A172 (cell line): ENCODE measurements around the gene CFAP20DC. TPM values are rescaled to one million over a fixed set of nuclear protein-coding genes. Genes with fewer than 3 reads are reported as not detected.

Experiments used
- DNase-seq: peaks from one replicate; pipeline ENCODE4 v3.0.0-alpha.2; 2015; ENCODE audit warnings: low spot score
- total RNA-seq: library from RNA; depleted of rRNA; stranded (reverse); fragments of >200 nt; shearing (Covaris generic); gene quantifications from 2 replicates; pipeline ENCODE4 v1.2.3, GENCODE V29; 2014

The CFAP20DC gene
- total RNA-seq, 1 experiment from 2014 or later: 6.5 TPM

DNA sequence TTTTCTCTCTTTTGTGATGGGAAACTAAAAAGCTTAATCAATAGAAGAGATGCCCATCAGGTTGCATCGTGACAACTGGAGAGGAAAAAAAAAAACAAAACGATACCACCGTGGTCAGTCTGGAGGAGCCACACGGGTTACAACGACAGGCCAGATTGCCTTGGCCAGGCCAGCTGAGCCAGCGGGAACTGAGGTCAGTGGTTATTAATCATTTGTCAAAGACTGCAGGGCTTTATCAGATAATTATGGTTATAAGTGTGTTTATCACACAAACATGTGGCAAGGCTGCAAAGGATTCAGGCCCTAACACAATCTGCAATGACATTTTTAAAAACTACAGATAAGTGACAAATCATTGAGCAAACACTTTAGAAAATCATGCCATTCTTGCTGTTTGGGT, 248.3 kb downstream of the CFAP20DC start:
- no peak for DNase-seq

DNA sequence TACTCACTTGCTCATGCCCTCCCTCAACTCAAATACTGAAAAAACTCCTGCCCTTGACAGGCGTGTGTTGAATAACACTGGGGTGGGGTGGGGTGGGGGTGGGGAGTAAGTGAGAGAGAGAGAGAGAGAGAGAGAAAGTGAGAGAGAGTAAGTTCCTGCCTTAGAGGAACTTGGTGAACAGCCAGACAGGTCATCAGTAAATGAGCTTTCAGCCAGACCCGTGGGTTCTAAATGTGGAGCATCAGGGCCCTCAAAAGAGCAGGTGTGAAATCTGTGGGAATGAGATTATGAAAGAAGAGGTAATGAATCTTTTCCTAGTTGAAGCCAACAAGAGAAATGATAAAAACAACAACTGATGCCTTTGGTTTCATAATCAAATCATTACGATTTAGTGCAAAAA, 248.9 kb downstream of the CFAP20DC start:
- DNase-seq: no peak

DNA sequence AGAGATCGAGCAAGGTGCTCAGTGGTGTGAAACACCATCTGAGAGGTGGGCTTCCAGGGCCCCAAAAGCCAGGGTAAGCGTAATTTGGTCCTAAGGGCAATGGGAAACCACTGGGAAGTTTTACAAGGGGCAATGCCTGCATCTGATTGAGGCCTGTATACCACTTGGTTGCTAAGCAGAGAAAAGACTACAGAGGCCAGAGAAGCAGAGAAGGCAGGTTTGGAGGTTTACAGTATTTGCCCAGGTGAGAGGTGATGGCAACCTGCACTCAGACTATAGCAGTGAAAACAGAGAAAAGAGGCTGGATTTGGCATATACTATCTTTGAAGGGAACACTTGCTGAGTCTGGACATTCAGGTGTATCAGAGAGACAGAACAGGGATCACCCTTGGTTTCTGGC, 249.8 kb downstream of the CFAP20DC start:
- DNase-seq: no peak

DNA sequence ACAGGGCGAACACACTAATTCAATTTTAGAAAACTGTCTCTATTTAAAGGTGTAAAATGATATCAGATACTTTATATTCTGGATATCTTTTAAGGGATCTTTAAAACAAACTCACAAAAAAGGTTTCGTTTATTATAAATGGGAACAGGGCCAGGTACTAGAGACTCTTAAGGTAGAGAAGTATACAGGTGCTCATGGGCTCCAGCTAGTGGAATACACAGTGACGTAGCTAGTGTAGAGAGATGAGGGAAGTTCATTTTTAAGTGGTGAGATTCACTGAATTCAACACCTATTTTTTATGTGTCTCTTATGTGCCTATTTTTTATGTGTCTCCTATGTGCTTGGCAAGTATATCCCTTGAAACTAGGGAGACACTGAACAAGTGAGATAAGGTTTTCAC, 250.6 kb downstream of the CFAP20DC start:
- DNase-seq: no peak

DNA sequence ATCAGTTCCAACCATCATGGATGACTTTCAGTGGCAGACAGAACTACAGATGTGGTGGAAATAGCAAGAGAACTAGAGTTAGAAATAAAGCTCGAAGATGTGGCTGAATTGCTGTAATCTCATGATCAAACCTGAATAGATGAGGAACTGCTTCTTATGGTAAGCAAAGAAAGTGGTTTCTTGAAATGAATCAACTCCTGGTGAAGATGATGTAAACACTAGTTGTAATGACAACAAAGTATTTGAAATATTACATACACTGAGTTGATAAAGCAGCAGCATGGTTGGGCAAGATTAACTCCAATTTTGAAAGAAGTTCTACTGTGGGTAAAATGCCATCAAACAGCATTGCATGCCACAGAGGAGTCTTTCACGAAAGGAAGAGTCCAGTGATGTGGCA, 251.5 kb downstream of the CFAP20DC start:
- DNase-seq: no peak

DNA sequence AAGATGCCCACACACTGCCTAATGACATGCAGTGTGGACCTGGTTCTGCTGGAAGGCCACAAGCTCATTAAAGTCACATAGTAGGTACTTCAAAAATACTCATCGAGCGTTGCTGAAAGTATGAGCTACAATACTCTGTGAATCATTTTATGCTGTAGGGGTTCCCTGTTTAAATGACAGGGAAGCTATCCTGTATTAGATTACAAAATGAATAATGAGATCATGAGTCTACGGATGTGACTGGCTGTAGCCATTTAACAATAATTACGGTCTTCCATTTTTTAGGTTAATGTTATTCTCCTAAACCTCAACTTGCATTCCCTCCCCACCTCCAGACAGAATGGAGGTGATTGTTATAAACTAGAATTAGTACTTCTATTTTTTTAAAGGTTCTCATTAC, 255.1 kb downstream of the CFAP20DC start:
- no peak for DNase-seq

DNA sequence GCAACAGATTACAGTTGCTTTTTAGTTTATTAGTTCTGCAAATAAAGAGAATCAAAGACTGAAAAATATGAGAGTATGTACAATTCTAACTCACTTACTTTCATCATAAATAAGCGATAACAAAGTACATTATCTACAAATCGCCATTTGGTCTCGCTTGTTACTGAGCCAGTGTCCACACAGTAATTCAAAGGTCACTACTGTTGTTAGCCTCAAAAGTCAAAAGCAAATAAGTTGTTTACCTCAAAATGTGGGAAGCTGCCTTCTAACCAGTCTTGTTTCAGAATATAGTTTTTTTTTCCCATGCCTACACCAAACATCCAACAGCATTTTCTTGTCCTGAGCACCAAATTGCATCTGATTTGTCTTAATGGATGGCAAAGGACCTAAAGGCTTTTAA, 255.9 kb downstream of the CFAP20DC start:
- DNase-seq: no peak

DNA sequence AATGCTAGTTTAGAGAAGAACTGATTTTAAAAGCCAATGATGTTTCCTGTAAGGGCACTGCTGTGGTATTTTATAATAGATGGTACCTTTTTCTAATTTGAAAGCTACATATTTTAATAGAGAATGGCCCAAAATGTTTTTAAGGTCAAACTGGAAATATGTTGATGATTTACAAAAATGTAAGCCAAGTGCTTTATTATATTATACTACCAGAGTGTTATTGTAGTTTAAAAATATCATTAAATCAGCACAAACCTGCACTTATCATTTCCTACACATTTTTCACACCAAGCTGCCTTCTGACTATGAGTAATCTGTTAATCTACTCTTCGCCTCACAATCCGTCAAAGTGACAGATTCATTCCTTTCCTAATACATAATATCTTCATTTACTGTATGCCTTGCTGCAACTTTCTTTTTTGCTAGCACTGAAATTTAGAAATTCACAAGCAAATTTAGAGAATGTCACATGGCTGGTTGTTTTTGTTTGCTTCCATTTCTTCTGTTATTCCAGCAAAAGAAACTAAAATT, 256.8 kb downstream of the CFAP20DC start:
- peak; percentile 11 for DNase-seq

DNA sequence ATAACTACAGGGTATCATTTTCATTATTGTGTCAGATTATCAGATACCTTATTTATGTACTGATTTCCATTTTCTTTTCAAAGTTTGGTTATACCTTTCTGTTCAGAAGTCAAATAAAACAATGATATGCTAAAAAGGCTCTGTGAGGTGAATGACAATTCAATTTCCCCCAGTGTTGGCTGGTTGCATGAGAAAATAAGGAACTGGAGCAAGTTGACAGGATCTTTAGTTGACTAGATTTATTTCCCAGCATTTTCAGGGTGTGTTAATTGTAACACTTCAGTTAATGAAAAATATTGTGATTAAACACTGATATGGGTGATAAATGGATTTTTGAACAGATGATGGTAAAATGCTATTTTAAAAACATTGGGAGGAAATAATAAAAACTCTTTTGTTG, 260.4 kb downstream of the CFAP20DC start:
- DNase-seq: no peak

DNA sequence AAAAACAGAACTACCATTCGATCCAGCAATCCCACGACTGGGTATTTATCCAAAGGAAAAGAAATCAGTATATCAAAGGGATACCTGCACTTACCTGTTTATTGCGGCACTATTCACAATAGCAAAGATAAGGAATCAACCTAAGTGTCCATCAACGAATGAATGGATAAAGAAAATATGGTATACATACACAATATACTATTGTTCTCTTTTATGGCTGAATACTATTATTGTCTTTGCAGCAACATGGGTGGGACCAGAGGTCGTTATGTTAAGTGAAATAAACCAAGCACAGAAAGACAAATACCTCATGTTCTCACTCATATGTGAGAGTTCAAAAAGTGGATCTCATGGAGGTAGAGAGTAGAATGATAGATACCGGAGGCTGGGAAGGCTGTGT, 264.9 kb downstream of the CFAP20DC start:
- no peak for DNase-seq

DNA sequence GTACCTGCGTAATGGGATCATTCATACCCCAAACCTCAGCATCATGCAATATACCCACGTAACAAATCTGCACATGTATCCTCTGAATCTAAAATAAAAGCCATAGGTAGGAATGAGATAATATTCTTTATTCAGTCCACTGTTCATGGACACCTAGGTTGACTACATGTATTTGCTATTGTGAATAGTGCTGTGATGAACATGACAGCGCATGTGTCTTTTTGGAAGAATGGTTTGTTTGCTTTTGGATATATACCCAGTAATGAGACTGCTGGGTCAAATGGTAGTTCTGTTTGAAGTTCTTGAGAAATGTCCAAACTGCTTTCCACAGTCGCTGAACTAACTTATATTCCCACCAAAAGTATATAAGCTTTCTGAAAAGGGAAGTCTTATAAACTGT, 265.4 kb downstream of the CFAP20DC start:
- no peak for DNase-seq

DNA sequence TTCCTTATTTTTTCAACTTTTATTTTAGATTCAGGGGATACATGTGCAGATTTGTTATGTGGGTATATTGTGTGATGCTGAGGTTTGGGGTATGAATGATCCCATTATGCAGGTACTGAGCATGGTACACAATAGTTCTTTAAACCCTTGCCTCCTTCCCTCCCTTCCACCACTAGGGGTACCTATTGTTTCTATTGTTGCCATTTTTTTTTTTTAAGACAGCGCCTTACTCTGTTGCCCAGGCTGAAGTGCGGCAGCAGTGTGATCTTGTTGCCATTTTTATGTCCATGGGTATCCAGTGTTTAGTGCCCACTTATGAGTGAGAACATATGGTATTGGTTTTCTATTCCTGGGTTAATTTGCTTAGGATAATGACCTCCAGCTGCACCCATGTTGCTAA, 266.0 kb downstream of the CFAP20DC start:
- DNase-seq: no peak

DNA sequence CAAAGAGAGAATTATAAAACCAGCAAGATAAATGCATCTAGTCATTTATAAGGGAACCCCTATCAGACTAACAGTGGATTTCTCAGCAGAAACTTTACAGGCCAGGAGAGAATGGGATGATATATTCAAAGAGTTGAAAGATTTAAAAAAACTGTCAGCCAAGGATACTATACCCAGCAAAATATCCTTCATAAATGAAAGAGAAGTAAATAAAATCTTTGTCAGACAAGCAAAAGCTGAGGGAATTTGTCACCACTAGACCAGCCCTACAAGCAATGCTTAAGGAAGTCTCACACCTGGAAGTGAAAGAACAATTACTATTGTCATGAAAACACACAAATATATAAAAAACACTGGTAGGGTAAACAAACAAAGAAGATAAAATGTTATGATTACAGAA, 269.9 kb downstream of the CFAP20DC start:
- no peak for DNase-seq

DNA sequence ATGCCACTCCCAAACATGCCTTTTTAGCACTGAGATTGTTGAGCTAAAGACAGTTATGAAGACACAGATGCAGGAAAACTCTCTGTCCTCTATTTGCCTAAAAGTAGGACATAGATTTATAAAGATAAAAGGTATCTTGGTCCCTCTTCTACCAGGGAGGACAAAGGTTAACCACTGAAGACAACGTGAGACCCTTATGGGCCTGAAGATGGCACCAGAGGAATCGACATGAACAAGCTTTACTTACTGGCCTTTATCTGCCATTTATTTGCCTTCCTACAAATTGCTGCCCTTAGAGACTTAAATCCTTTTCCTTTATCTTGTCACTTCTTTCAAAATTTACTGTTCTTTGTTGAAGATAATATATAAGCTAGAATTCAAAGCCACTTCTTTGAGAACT, 273.6 kb downstream of the CFAP20DC start:
- no peak for DNase-seq

DNA sequence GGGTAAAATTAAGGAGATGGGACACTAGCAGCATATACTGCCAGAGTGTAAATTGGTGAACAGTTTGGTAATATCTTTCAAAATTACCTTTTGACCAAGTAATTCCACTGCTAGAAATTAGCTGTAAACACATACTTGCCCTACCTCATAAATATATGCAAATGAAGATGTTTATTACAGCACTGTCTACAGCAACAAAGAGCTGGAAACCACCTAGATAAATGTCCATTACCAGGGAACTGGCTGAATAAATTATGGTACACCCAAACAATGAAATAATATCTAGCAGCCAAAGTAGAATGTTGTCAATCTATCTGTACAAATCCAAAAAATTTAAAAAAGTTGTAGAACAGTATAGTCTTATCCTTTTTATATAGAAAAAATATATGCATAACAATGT, 277.4 kb downstream of the CFAP20DC start:
- no peak for DNase-seq

DNA sequence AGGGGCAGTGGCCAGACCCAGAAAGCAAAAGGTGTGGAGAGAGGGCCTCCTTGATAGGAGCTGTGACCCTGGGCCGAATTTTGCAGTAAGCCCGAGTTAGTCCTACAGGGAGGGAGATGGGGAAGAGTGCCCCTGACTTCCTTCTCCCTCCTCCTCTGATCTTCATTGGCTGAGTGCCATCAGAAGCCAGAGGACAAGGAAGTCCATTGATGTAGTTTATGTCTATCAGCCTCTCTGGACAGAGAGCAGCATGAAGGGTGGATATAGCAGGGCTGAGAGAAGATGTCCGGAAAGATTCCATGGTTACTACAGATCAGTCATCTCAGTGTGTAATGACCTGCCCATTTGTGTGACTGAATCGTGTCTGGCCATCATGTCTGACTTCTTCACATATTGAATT, 280.8 kb downstream of the CFAP20DC start:
- DNase-seq: no peak

DNA sequence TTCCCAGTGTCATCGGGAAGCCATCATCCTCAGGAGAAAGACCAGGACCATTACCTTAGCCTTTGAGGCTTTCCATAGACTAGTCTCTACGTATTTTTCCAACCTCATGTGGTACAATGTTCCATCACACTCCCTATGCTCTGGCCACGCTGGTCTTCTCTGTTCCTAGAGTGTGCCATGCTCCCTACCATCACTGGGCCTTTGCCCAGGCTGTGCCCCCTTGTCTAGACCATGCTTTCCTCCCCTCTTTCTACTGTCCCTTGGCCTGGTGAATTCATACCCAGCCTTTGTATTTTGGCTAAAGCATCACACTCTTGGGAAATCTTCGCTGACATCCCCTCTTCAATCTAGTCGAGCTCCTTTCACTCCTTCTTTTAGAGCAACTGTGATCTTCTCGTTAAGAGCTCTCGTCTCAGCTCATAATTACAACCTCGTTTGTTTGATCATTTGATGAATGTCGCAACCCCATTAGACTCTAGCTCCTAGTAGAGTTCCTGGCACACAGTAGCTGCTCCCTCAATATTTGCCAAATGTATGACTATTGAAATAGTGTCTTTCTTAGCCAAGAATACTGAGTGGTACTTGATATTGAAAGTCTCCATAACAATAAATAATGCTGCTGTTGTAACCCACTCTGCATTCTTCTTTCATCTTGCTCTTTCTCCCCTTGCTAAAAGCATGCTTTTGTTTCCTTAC, 283.1 kb downstream of the CFAP20DC start:
- DNase-seq: no peak

DNA sequence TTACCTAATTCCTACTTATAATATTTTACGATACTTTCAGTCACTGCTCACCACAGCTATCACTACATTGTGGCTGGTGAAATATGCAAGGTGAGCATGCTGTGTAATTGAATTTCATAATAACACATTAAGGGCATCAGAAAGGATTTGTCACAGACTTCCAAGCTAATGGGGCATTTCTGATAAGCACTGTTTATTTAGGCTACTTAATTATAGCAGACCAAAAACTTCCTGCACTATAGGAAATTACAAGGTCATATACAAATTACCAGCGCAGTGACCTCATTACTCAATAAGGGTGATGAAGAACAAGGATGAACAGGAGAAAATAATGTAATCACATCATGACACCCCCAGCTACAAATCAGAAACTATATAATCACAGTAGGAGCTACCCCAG, 294.7 kb downstream of the CFAP20DC start:
- DNase-seq: no peak

DNA sequence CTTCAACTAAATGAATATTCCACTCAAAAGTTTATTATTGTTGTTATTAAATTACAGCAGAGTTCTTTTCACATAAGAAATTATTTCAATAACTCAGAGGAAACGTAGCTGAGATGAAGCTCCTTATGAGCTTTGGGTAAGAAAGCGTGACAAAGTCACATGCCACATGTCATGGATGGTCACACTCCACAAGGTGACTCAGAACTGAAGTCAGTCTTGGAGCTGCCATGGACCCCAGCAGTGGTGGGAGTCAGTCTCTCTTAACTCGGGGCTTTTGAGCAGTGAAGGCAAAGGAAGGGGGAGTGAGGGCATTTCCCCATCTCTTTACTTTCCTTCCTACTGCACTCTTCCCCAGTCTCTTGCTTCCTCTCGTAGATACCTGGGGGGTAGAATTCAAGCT, 295.8 kb downstream of the CFAP20DC start:
- DNase-seq: no peak

DNA sequence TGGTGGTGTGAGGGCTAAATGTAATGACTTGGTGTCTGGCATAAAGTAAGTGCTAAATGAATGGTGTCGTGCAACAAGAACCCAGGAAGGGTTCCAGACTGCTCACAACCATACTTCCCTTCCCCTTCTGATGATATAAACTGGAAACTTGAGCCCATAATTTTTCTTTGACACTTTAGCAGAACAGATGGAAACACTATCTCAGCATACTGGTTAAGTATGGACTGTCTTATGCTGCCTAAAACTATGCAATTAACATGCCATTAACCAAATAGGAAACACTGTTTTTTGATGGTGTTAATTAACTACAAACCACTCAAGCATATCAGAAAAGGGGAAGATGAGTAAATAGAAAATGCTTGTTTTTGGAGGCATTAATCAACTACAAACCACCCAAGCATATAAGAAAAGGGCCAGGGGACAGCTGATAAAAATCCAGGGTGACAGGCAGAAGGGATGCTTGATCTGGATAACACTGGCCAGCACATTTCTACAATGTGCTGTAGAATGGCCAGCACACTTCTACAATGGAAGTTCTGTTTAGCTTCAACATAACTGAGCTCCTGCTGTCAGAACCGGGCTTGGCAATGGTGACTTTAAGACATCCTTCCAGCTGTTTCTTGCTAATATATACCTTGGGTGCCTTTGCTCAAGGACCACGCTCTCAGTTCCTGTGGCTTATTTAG, 297.8 kb downstream of the CFAP20DC start:
- no peak for DNase-seq

DNA sequence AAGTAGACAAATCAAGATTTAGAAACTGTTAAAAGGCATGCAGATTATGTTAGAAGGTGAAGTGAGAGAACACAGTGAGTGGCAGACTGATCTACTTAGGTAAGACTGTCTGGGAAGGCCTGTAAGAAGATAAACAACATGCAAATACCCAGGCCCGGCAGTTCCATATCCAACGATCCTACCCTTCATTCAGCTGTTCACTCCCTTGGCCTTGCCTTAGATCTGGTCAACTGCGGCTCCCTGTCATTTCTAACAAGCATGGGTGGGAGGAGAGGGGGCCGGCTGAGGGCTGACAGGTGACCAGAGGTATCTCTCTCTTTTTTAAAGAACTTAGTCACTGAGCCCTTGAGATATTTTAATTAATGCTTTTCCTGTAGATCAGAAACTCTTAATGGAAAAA, 298.6 kb downstream of the CFAP20DC start:
- no peak for DNase-seq

DNA sequence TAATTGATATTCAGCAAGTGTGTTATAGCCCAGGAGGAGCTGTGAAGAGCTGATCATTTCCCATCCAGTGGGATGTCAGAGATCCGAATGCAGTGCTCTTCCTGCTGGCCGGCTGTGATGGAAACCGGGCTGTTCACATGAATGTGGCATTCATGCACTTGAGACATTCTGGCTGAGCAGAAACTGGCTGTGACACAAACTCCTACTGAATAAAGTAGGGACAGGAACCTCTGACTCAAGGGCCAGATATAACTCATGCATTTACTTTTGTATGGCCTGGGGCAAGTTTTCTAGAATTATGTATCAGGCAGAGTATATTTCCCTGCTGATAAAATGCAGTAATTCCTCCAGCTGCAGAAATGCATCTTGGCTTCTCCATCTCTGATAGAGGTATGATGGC, 299.9 kb downstream of the CFAP20DC start:
- no peak for DNase-seq

DNA sequence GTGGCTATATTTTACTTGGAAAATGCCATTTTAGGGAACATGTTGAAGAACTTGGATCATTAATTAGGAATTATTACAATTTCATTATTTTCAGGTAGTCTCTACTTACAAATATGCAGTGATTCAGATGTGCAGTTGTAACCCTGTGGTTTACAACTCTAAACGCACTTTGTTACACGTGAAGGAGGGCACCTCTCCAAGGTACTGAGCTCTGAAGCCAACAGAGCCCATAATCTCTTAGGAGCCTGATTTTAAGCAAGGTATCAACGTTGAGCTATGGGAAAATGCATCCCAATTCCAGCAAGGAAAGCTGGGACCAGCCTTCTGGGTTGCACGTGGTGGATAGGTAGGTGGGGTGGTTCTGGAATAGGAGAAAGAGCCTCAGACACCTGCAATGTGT, 301.8 kb downstream of the CFAP20DC start:
- DNase-seq: no peak

DNA sequence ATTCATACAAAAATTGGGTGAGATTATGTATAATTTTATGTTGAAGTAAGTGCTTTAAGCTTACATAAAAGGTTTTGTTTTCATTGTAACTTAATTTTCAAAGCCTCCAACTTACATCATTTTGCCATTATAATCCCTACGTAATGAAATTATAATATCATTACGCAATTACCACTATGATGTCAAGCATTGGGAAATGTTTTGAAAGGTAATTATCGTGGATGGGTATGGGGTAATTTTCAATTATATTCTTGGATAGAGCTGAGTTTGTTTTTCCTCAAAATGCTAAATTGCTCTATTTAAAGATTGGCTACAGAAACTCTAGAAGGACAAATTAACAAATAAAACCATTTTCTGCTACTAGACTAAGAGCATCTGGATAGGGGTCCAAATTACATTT, 303.1 kb downstream of the CFAP20DC start:
- no peak for DNase-seq
